ENCODE data around the gene BOLL. TPM values are rescaled to one million over a fixed set of nuclear protein-coding genes. Genes with fewer than 3 reads are reported as not detected.
"Not testable (repeated sequence)": the region's sequence is repeated elsewhere in the genome, so short reads cannot be mapped to it uniquely, and the experiment has no call there.

Gene BOLL
- total and polyA plus RNA-seq, 8 donors: 0.10 TPM; not detected in 7

DNA sequence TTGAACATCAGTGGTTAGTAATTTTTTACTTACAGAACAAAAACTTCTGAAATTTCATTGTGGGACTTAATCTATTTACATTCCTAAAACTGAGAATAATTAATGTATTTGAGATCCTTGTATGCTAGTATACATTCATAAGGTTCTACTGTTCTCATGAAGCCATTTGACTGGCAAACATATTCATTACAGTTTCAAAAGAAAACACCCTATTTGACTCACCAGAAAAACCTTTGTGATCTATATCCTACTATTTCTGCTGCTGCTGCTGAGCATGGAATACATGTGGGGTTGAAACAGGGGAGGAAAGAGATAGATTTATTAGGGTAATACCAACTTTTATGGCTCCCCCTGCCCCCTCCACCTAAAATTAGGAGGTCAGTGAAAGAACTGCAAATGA, 58.1 kb downstream of the BOLL start:
- TF ChIP-seq, protein P1, sequence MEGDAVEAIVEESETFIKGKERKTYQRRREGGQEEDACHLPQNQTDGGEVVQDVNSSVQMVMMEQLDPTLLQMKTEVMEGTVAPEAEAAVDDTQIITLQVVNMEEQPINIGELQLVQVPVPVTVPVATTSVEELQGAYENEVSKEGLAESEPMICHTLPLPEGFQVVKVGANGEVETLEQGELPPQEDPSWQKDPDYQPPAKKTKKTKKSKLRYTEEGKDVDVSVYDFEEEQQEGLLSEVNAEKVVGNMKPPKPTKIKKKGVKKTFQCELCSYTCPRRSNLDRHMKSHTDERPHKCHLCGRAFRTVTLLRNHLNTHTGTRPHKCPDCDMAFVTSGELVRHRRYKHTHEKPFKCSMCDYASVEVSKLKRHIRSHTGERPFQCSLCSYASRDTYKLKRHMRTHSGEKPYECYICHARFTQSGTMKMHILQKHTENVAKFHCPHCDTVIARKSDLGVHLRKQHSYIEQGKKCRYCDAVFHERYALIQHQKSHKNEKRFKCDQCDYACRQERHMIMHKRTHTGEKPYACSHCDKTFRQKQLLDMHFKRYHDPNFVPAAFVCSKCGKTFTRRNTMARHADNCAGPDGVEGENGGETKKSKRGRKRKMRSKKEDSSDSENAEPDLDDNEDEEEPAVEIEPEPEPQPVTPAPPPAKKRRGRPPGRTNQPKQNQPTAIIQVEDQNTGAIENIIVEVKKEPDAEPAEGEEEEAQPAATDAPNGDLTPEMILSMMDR (IDR thresholded peaks at IDR 0.05): no peak
- peaks cover 0 to 2% of the 10 kb centered on the region in 2 donors for H3K9me3 ChIP-seq
- intact Hi-C loops (cut with DNase I): no loop called here
- no peaks in the 10 kb centered on the region for H3K4me1 ChIP-seq
- H3K27ac ChIP-seq: no peak overlapping the region
- no peaks in the 10 kb centered on the region for H3K27me3 ChIP-seq
- ATAC-seq: no peak
- H3K4me3 ChIP-seq: no peak overlapping the region
- H3K36me3 ChIP-seq: no peaks in the 10 kb centered on the region
- no peak for DNase-seq

DNA sequence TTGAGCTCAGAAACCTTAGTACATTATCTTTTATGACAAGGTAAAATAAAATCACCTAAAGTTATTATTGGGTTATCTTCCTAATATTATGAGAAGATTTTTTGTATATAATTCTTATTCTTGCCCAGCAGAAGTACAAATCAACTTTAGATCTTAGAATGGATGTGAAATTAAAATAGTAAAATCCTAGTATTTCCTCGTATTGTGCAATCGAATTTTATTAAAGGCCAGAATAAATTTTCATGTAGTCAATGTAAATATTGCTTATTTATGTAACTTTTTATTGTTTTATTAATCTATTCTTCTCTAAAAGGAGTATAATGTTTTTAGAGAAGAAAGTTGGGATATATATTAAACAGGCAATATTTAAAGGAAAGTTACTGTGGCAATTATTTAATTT, 67.3 kb downstream of the BOLL start:
- DNase-seq (no peak), ATAC-seq (no peak)
- no peaks in the 10 kb centered on the region for H3K4me1 ChIP-seq
- TF ChIP-seq, protein P1 (IDR thresholded peaks at IDR 0.05): no peak
- no peaks in the 10 kb centered on the region for H3K9me3 ChIP-seq
- intact Hi-C loops (cut with DNase I): loop anchor here in 1 of 2 donors (10.0 kb wide), 1 partner anchor 57 kb away; no protein-coding TSS in a partner anchor
- H3K4me3 ChIP-seq: no peak overlapping the region
- no peak overlapping the region for H3K27ac ChIP-seq
- H3K27me3 ChIP-seq: no peaks in the 10 kb centered on the region
- H3K36me3 ChIP-seq: peaks cover 0 to 8% of the 10 kb centered on the region in 2 donors

DNA sequence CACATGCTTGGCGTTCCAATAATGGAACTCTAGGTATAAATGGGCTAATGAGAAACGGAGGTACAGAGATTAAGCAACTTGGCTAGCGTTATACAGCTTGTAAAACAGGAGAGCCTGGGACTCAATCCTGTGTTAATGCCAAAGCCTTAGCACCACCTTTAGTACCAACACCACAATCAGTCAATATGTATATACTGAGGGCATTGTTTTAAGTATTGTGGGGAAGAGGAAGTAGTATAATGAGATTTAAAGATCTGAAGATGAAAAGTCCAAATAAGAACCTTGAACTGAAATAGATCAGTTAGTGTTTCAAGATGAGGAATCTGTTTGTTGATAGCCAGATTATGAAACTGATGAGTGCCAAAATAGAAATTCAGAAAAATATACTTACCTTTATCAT, 71.8 kb downstream of the BOLL start:
- TF ChIP-seq, protein P1 (IDR thresholded peaks at IDR 0.05): no peak
- no peak for DNase-seq
- H3K4me3 ChIP-seq: no peak overlapping the region
- ATAC-seq: no peak
- intact Hi-C loops (cut with DNase I): loop anchor here in 1 of 2 donors (10.0 kb wide), 1 partner anchor 62 kb away; no protein-coding TSS in a partner anchor
- H3K36me3 ChIP-seq: peaks cover 0 to 8% of the 10 kb centered on the region in 2 donors
- H3K4me1 ChIP-seq: peaks cover 6 to 7% of the 10 kb centered on the region in 2 donors
- H3K27ac ChIP-seq: no peak overlapping the region
- no peaks in the 10 kb centered on the region for H3K27me3 ChIP-seq
- no peaks in the 10 kb centered on the region for H3K9me3 ChIP-seq

DNA sequence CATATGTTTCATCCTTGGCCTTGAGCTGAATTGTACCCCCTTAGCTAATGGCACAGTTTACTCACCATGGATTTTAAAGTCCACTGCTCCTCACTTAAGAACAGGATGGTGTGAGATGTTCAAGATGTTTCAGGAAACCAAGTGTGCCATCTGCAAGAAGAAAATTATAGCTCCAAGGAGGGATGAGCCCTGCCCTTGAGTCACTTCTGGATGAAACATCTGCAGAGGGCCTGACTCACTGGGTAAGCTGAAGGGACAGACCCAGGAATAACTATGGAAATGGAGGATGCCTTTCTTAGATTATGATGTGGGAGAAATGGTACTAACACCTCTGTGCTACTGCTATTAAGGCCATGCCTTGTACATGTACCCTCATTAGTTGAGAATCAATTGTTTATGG, 73.5 kb downstream of the BOLL start:
- intact Hi-C loops (cut with DNase I): loop anchor here in 1 of 2 donors (10.0 kb wide), 1 partner anchor 63 kb away; no protein-coding TSS in a partner anchor

DNA sequence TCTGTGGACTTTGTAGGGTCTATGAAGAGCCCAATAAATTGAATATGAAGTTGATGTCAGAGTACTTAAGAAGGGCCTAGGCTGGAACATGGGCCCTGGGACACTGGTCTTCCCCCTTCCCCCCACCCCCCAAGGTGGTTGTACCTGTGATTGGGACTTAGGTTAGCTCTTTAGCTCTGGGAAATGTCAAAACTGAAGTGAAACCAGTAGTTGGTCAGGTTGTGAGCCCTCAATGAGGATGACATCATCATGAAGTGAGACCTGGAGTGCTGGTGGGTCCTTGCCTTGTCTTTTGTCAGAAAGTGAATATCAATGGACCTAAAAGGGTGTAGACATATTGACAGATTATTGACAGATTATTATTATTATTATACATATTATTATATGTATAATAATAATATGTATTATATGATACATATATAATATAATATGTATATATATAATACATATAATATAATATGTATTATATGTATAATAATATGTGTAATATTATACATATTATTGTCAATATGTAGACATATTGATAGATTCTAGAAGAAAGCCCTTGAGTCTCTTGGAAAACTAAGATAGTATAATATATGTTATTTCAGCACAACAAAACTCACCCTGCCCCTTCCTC, 74.6 kb downstream of the BOLL start:
- H3K9me3 ChIP-seq: no peaks in the 10 kb centered on the region
- TF ChIP-seq, protein P1 (IDR thresholded peaks at IDR 0.05): no peak
- intact Hi-C loops (cut with DNase I): loop anchor here in 1 of 2 donors (10.0 kb wide), 1 partner anchor 64 kb away; no protein-coding TSS in a partner anchor
- H3K4me3 ChIP-seq: no peak overlapping the region
- peaks cover 0 to 8% of the 10 kb centered on the region in 2 donors for H3K36me3 ChIP-seq
- ATAC-seq (no peak), DNase-seq (no peak)
- no peaks in the 10 kb centered on the region for H3K27me3 ChIP-seq
- peaks cover 25 to 35% of the 10 kb centered on the region in 2 donors for H3K4me1 ChIP-seq
- no peak overlapping the region for H3K27ac ChIP-seq

More for the DNA sequence above, 73.5 kb downstream of the BOLL start:
- Histone ChIP-seq H3K4me3 (no peak overlapping the region), H3K27ac (no peak overlapping the region), H3K36me3 (peaks cover 0 to 8% of the 10 kb centered on the region in 2 donors), H3K27me3 (no peaks in the 10 kb centered on the region), H3K9me3 (no peaks in the 10 kb centered on the region), H3K4me1 (peaks cover 21 to 24% of the 10 kb centered on the region in 2 donors)
- TF ChIP-seq, protein P1 (IDR thresholded peaks at IDR 0.05): no peak
- DNase-seq (no peak), ATAC-seq (no peak)

DNA sequence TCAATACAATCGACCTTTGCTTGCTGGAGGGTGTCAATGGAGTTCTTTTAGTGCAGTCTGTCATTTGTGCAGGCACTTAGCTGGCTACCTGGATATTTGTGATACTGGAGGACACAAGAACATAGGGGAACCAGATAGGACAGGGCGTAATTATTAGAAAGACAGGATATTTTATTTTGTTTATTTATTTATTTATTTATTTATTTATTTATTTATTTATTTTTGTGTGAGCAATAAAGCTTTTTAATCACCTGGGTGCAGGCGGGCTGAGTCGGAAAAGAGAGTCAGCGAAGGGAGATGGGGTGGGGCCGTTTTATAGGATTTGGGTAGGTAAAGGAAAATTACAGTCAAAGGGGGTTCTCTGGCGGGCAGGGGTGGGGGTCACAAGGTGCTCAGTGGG, 76.0 kb downstream of the BOLL start:
- ATAC-seq; H3K27ac ChIP-seq; DNase-seq; H3K27me3 ChIP-seq; intact Hi-C loops (cut with DNase I); H3K36me3 ChIP-seq; H3K4me3 ChIP-seq; H3K9me3 ChIP-seq: not testable (repeated sequence)
- peaks cover 25 to 42% of the 10 kb centered on the region in 2 donors for H3K4me1 ChIP-seq

Measured in left lung (tissue), 10 donors.